ENCODE results near the gene MACROD2. TPM values are rescaled to one million over a fixed set of nuclear protein-coding genes. Genes with fewer than 3 reads are reported as not detected.

Gene MACROD2
- total and polyA plus RNA-seq, 2 experiments from 2014 or later, result 2.8 to 4.3 TPM

GRCh38 chr20:14948416-14948815 lies 953.1 kb downstream of the MACROD2 start (continued):
- TF ChIP-seq ZNF462 (CRISPR knock-in tag; IDR thresholded peaks at IDR 0.05), result no peak

GRCh38 chr20:14950633-14951032 lies 955.3 kb downstream of the MACROD2 start:
- Histone ChIP-seq H3F3A (replicated peaks; ENCODE audit: low read depth) (no peaks in the 10 kb centered on the region), H4K20me1 (replicated peaks; ENCODE audit: insufficient read depth) (no peaks in the 10 kb centered on the region), H3K36me3 (ENCODE audit: insufficient read depth) (no peaks in the 10 kb centered on the region), H2AFZ (no peak overlapping the region), H3K79me2 (replicated peaks; ENCODE audit: insufficient read depth) (no peaks in the 10 kb centered on the region), H3K4me2 (peak overlapping the region; percentile 31; the same call in 1 of the 2 replicates), H3K9me2 (ENCODE audit: insufficient read depth) (peaks cover 16% of the 10 kb centered on the region), H3K4me1 (ENCODE audit: insufficient read depth) (peaks cover 26% of the 10 kb centered on the region), H3K27ac (ENCODE audit: low read depth) (peak overlapping the region; percentile 27; the same call in 1 of the 2 replicates), H3K4me3 (no peak overlapping the region), H3K27me3 (ENCODE audit: insufficient read depth) (no peaks in the 10 kb centered on the region)
- TF ChIP-seq JUNB (IDR thresholded peaks at IDR 0.05; ENCODE audit: unreplicated experiment) (no peak), ZNF462 (CRISPR knock-in tag; IDR thresholded peaks at IDR 0.05) (peak; percentile 61; the same call in 1 of the 2 replicates)
- Mint-ChIP-seq H3K27me3 (ENCODE audit: insufficient read depth, low read depth, poor library complexity) (no peaks in the 10 kb centered on the region), H3K4me1 (peaks cover 51% of the 10 kb centered on the region), H3K9me3 (no peaks in the 10 kb centered on the region; the same call in 2 of the 3 replicates), H3K27ac (peak overlapping the region; percentile 31; the same call in 1 of the 2 replicates), H3K4me3 (no peak overlapping the region), H3K36me3 (ENCODE audit: low read depth) (no peaks in the 10 kb centered on the region)
- ATAC-seq, result no peak; the same call in 2 of the 3 replicates
- DNase-seq (ENCODE audit: low spot score), result no peak

Data from GM23338 (cell line).